Panc1 (cell line): ENCODE measurements around the gene TBC1D22A. TPM values are rescaled to one million over a fixed set of nuclear protein-coding genes. Genes with fewer than 3 reads are reported as not detected.

Experiments used
- ATAC-seq: fragments of 200-7000 bp; cut with Tn5 transposase; 2 replicates; pipeline ENCODE4 v1.9.1; 2020; ENCODE audit warnings: mild to moderate bottlenecking, moderate library complexity
- BruUV-seq: library from RNA; stranded (reverse); fragments of 400-500 nt; replicated peaks from 2 replicates; lab custom pipeline; 2021; lab: Mats Ljungman, UMichigan
- CTCF ChIA-PET: fragments of 300-600 bp; sonication (Branson Sonifier 250); formaldehyde crosslinking; loops from one replicate; lab custom pipeline; 2022; ENCODE audit warnings: antibody characterized with exemption; lab: Charles Lee
- POLR2A ChIA-PET: fragments of 300-600 bp; sonication (Branson Sonifier 250); formaldehyde crosslinking; loops from one replicate; lab custom pipeline; 2022; ENCODE audit warnings: antibody characterized with exemption; lab: Charles Lee
- DNase-seq: peaks from one replicate; pipeline ENCODE4 v3.0.0-alpha.2; 2010; ENCODE audit warnings: low read depth, low spot score
- H3K27ac ChIP-seq: 2 replicates; pipeline ENCODE4 v1.5.1; 2011; ENCODE audit warnings: mild to moderate bottlenecking, low read length, inconsistent platforms
- H3K27me3 ChIP-seq: fragments of 200-500 bp; sonication (Bioruptor generic); 2 replicates; pipeline ENCODE4 v1.6.0; 2014; ENCODE audit warnings: low read length, inconsistent platforms; ENCODE audit not compliant: control insufficient read depth, insufficient read depth
- H3K36me3 ChIP-seq: fragments of 200-500 bp; sonication (Bioruptor generic); 2 replicates; pipeline ENCODE4 v1.5.1; 2014; ENCODE audit warnings: inconsistent platforms, mild to moderate bottlenecking, low read length, moderate library complexity; ENCODE audit not compliant: control insufficient read depth, insufficient read depth
- H3K4me1 ChIP-seq: 2 replicates; pipeline ENCODE4 v1.5.1; 2011; ENCODE audit warnings: inconsistent platforms, mild to moderate bottlenecking, low read length, moderate library complexity; ENCODE audit not compliant: control insufficient read depth, insufficient read depth
- H3K4me3 ChIP-seq, 2 experiments: 2 replicates each; pipeline ENCODE4 v1.5.1; 2011 to 2012; ENCODE audit warnings: low read depth in 2 of 2, low read length in 2 of 2, mild to moderate bottlenecking in 2 of 2, inconsistent platforms in 1 of 2, moderate library complexity in 1 of 2
- H3K9me3 ChIP-seq: fragments of 200-500 bp; sonication (Bioruptor generic); 2 replicates; pipeline ENCODE4 v1.5.1; 2014; ENCODE audit warnings: low read depth, mild to moderate bottlenecking, inconsistent platforms, low read length, moderate library complexity; ENCODE audit not compliant: control insufficient read depth, insufficient read depth
- POLR2AphosphoS5 ChIP-seq: IDR thresholded peaks from 2 replicates; pipeline ENCODE4 v1.6.1; 2012; ENCODE audit warnings: mild to moderate bottlenecking, low read depth, low read length, moderate library complexity
- SIN3A ChIP-seq: IDR thresholded peaks from 2 replicates; pipeline ENCODE4 v1.6.1; 2012; ENCODE audit warnings: low read depth, mild to moderate bottlenecking, low read length, moderate library complexity, borderline replicate concordance; ENCODE audit not compliant: insufficient read depth
- TCF7L2 ChIP-seq: IDR thresholded peaks from 2 replicates; pipeline ENCODE4 v1.6.1; 2011; ENCODE audit warnings: mild to moderate bottlenecking, low read depth, low read length, inconsistent platforms
- in situ Hi-C: cut with HindIII; loops from 2 replicates; pipeline ENCODE4 v1.10.0; 2016; ENCODE audit warnings: low sequenced_read_pairs, low pct_unique_long_range_greater_than_20kb
- intact Hi-C: fragments of 100-400 bp; cut with micrococcal nuclease; formaldehyde crosslinking; loops from one replicate; pipeline ENCODE4 v1.10.0; 2022; ENCODE audit not compliant: unreplicated experiment
- total RNA-seq: library from RNA; stranded (reverse); gene quantifications from one replicate; pipeline ENCODE4 v1.2.1, GENCODE V29; 2021; ENCODE audit not compliant: unreplicated experiment
- TF ChIP-seq, protein P1 (sequence below): fragments of 450-650 bp; IDR thresholded peaks from 2 replicates; pipeline ENCODE4 v1.5.1; 2017; ENCODE audit warnings: mild to moderate bottlenecking
- TF ChIP-seq, protein P2 (sequence below), 2 experiments: IDR thresholded peaks; 2 replicates each; pipeline ENCODE4 v1.6.1; 2011 to 2012; ENCODE audit warnings: low read depth in 2 of 2, control low read depth in 1 of 2, low read length in 1 of 2, mild to moderate bottlenecking in 1 of 2, moderate library complexity in 1 of 2; ENCODE audit not compliant: insufficient read depth in 1 of 2

Gene TBC1D22A
- total RNA-seq, 1 experiment from 2014 or later: 28.7 TPM

- intact Hi-C loops (no loop called here), in situ Hi-C loops (no loop called here)
- CTCF ChIA-PET: no interaction called here
- Histone ChIP-seq H3K36me3 (peaks cover 2% of the 10 kb centered on the region; the same call in 1 of the 2 replicates), H3K4me1 (peaks cover 15% of the 10 kb centered on the region), H3K4me3 (no peak overlapping the region), H3K27ac (no peak overlapping the region), H3K9me3 (no peaks in the 10 kb centered on the region), H3K27me3 (no peaks in the 10 kb centered on the region)
- no peak for ATAC-seq
- TF ChIP-seq, protein P1, sequence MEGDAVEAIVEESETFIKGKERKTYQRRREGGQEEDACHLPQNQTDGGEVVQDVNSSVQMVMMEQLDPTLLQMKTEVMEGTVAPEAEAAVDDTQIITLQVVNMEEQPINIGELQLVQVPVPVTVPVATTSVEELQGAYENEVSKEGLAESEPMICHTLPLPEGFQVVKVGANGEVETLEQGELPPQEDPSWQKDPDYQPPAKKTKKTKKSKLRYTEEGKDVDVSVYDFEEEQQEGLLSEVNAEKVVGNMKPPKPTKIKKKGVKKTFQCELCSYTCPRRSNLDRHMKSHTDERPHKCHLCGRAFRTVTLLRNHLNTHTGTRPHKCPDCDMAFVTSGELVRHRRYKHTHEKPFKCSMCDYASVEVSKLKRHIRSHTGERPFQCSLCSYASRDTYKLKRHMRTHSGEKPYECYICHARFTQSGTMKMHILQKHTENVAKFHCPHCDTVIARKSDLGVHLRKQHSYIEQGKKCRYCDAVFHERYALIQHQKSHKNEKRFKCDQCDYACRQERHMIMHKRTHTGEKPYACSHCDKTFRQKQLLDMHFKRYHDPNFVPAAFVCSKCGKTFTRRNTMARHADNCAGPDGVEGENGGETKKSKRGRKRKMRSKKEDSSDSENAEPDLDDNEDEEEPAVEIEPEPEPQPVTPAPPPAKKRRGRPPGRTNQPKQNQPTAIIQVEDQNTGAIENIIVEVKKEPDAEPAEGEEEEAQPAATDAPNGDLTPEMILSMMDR: no peak
- TF ChIP-seq POLR2AphosphoS5 (no peak), SIN3A (no peak), TCF7L2 (no peak)
- TF ChIP-seq, protein P2, sequence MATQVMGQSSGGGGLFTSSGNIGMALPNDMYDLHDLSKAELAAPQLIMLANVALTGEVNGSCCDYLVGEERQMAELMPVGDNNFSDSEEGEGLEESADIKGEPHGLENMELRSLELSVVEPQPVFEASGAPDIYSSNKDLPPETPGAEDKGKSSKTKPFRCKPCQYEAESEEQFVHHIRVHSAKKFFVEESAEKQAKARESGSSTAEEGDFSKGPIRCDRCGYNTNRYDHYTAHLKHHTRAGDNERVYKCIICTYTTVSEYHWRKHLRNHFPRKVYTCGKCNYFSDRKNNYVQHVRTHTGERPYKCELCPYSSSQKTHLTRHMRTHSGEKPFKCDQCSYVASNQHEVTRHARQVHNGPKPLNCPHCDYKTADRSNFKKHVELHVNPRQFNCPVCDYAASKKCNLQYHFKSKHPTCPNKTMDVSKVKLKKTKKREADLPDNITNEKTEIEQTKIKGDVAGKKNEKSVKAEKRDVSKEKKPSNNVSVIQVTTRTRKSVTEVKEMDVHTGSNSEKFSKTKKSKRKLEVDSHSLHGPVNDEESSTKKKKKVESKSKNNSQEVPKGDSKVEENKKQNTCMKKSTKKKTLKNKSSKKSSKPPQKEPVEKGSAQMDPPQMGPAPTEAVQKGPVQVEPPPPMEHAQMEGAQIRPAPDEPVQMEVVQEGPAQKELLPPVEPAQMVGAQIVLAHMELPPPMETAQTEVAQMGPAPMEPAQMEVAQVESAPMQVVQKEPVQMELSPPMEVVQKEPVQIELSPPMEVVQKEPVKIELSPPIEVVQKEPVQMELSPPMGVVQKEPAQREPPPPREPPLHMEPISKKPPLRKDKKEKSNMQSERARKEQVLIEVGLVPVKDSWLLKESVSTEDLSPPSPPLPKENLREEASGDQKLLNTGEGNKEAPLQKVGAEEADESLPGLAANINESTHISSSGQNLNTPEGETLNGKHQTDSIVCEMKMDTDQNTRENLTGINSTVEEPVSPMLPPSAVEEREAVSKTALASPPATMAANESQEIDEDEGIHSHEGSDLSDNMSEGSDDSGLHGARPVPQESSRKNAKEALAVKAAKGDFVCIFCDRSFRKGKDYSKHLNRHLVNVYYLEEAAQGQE (IDR thresholded peaks at IDR 0.05; ENCODE audit: insufficient read depth in 1 of 2, low read depth in 2 of 2, low read length in 1 of 2): no peak
- DNase-seq: no peak
- no TSS peak for BruUV-seq
- POLR2A ChIA-PET: no interaction called here
Measured at GRCh38 chr22:46766611-46767010, 4.2 kb downstream of the TBC1D22A start.

- H3K4me3 ChIP-seq: no peak overlapping the region
- H3K27me3 ChIP-seq: no peaks in the 10 kb centered on the region
- H3K4me1 ChIP-seq: peaks cover 15% of the 10 kb centered on the region
- DNase-seq (no peak), ATAC-seq (no peak)
- no TSS peak for BruUV-seq
- H3K27ac ChIP-seq: no peak overlapping the region
- H3K36me3 ChIP-seq: peaks cover 2% of the 10 kb centered on the region; the same call in 1 of the 2 replicates
- POLR2A ChIA-PET: no interaction called here
- intact Hi-C loops (no loop called here), in situ Hi-C loops (no loop called here)
- CTCF ChIA-PET: interaction anchor here (0.7 kb wide), 1 partner anchor 32 kb away, joined by 3 read pairs; no protein-coding TSS in a partner anchor
- TF ChIP-seq SIN3A (no peak), POLR2AphosphoS5 (no peak), TCF7L2 (no peak)
- TF ChIP-seq, protein P1: no peak
- TF ChIP-seq, protein P2 (IDR thresholded peaks at IDR 0.05; ENCODE audit: insufficient read depth in 1 of 2, low read depth in 2 of 2, low read length in 1 of 2): no peak
- H3K9me3 ChIP-seq: no peaks in the 10 kb centered on the region
Measured at GRCh38 chr22:46767249-46767985, 5.0 kb downstream of the TBC1D22A start.
